Parathyroid adenoma (tissue), 2 donors: ENCODE measurements around the gene CDK3.

Source experiments
- H2AFZ ChIP-seq: fragments of 300-600 bp; sonication (generic); one replicate; pipeline ENCODE4 v1.7.0; 2017; ENCODE audit warnings: antibody characterized with exemption, mild to moderate bottlenecking
- H3K27ac ChIP-seq: fragments of 300-600 bp; sonication (generic); one replicate; pipeline ENCODE4 v1.7.0; 2017
- H3K27me3 ChIP-seq: fragments of 300-600 bp; sonication (generic); one replicate; pipeline ENCODE4 v1.7.0; 2017; ENCODE audit warnings: low read length; ENCODE audit not compliant: control insufficient read depth, insufficient read depth
- H3K36me3 ChIP-seq: fragments of 300-600 bp; sonication (generic); one replicate; pipeline ENCODE4 v1.7.0; 2017; ENCODE audit warnings: low read length; ENCODE audit not compliant: control insufficient read depth, insufficient read depth
- H3K4me1 ChIP-seq: fragments of 300-600 bp; sonication (generic); one replicate; pipeline ENCODE4 v1.7.0; 2017; ENCODE audit warnings: control low read depth
- H3K4me2 ChIP-seq: fragments of 300-600 bp; sonication (generic); one replicate; pipeline ENCODE4 v1.7.0; 2017; ENCODE audit warnings: low read length
- H3K4me3 ChIP-seq: fragments of 300-600 bp; sonication (generic); one replicate; pipeline ENCODE4 v1.7.0; 2017; ENCODE audit warnings: low read depth, low read length
- H3K79me2 ChIP-seq: fragments of 300-600 bp; sonication (generic); one replicate; pipeline ENCODE4 v1.7.0; 2017; ENCODE audit warnings: control low read depth
- H3K9ac ChIP-seq: fragments of 300-600 bp; sonication (generic); one replicate; pipeline ENCODE4 v1.7.0; 2017; ENCODE audit warnings: mild to moderate bottlenecking
- H3K9me3 ChIP-seq: fragments of 300-600 bp; sonication (generic); one replicate; pipeline ENCODE4 v1.7.0; 2017; ENCODE audit warnings: low read length; ENCODE audit not compliant: control insufficient read depth
- TF ChIP-seq, protein P1 (sequence below): fragments of 300-600 bp; sonication (generic); IDR thresholded peaks from one replicate; pipeline ENCODE4 v1.7.0; 2017; ENCODE audit warnings: antibody characterized with exemption, mild to moderate bottlenecking
- donor health status: primary hyperparathyroidism.

CDK3 gene

GRCh38 chr17:76008630-76009425 lies 8.2 kb downstream of the CDK3 start:
- Histone ChIP-seq H3K27me3 (no peaks in the 10 kb centered on the region), H3K36me3 (no peaks in the 10 kb centered on the region), H3K27ac (no peak overlapping the region), H2AFZ (no peak overlapping the region), H3K9ac (no peak overlapping the region), H3K9me3 (no peaks in the 10 kb centered on the region), H3K4me2 (no peak overlapping the region), H3K79me2 (no peaks in the 10 kb centered on the region), H3K4me1 (peaks cover under 1% of the 10 kb centered on the region), H3K4me3 (no peak overlapping the region)
- TF ChIP-seq, protein P1, sequence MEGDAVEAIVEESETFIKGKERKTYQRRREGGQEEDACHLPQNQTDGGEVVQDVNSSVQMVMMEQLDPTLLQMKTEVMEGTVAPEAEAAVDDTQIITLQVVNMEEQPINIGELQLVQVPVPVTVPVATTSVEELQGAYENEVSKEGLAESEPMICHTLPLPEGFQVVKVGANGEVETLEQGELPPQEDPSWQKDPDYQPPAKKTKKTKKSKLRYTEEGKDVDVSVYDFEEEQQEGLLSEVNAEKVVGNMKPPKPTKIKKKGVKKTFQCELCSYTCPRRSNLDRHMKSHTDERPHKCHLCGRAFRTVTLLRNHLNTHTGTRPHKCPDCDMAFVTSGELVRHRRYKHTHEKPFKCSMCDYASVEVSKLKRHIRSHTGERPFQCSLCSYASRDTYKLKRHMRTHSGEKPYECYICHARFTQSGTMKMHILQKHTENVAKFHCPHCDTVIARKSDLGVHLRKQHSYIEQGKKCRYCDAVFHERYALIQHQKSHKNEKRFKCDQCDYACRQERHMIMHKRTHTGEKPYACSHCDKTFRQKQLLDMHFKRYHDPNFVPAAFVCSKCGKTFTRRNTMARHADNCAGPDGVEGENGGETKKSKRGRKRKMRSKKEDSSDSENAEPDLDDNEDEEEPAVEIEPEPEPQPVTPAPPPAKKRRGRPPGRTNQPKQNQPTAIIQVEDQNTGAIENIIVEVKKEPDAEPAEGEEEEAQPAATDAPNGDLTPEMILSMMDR = no peak

GRCh38 chr17:76009447-76009846 lies 8.8 kb downstream of the CDK3 start:
- Histone ChIP-seq H3K27ac (no peak overlapping the region), H3K4me2 (no peak overlapping the region), H3K36me3 (no peaks in the 10 kb centered on the region), H3K9ac (no peak overlapping the region), H2AFZ (no peak overlapping the region), H3K4me1 (peaks cover 6% of the 10 kb centered on the region), H3K4me3 (no peak overlapping the region), H3K79me2 (no peaks in the 10 kb centered on the region), H3K27me3 (no peaks in the 10 kb centered on the region), H3K9me3 (no peaks in the 10 kb centered on the region)
- TF ChIP-seq, protein P1 = no peak

GRCh38 chr17:76009969-76010661 lies 9.5 kb downstream of the CDK3 start:
- H3K9ac ChIP-seq = no peak overlapping the region
- H3K27ac ChIP-seq = no peak overlapping the region
- H3K9me3 ChIP-seq = no peaks in the 10 kb centered on the region
- H3K4me3 ChIP-seq = no peak overlapping the region
- peaks cover 7% of the 10 kb centered on the region for H3K4me1 ChIP-seq
- H3K36me3 ChIP-seq = no peaks in the 10 kb centered on the region
- no peak overlapping the region for H3K4me2 ChIP-seq
- H3K27me3 ChIP-seq = no peaks in the 10 kb centered on the region
- TF ChIP-seq, protein P1 = no peak
- H2AFZ ChIP-seq = no peak overlapping the region
- H3K79me2 ChIP-seq = no peaks in the 10 kb centered on the region

GRCh38 chr17:76011951-76012350 lies 11.3 kb downstream of the CDK3 start:
- H2AFZ ChIP-seq = no peak overlapping the region
- no peaks in the 10 kb centered on the region for H3K79me2 ChIP-seq
- no peak overlapping the region for H3K27ac ChIP-seq
- peaks cover 7% of the 10 kb centered on the region for H3K4me1 ChIP-seq
- TF ChIP-seq, protein P1 = no peak
- H3K4me2 ChIP-seq = no peak overlapping the region
- no peak overlapping the region for H3K4me3 ChIP-seq
- H3K27me3 ChIP-seq = no peaks in the 10 kb centered on the region
- no peak overlapping the region for H3K9ac ChIP-seq
- H3K36me3 ChIP-seq = no peaks in the 10 kb centered on the region
- no peaks in the 10 kb centered on the region for H3K9me3 ChIP-seq
